SK-N-SH treated with all-trans-retinoic acid at 6 μM for 48 hours (cell line): ENCODE data around the gene PTCHD4.

Experiments used
- CREB5 ChIP-seq: fragments of 250-450 bp; sonication (Bioruptor Pico); IDR thresholded peaks from 2 replicates; pipeline ENCODE4 v1.5.1; 2020; ENCODE audit warnings: low read depth, mild to moderate bottlenecking, moderate library complexity
- CSDC2 ChIP-seq: fragments of 250-450 bp; sonication (Bioruptor Pico); IDR thresholded peaks from 2 replicates; pipeline ENCODE4 v1.5.0; 2020; ENCODE audit warnings: mild to moderate bottlenecking, moderate library complexity
- GLIS3 ChIP-seq: fragments of 250-450 bp; sonication (Bioruptor Pico); IDR thresholded peaks from 2 replicates; pipeline ENCODE4 v1.5.0; 2020; ENCODE audit warnings: mild to moderate bottlenecking, moderate library complexity
- OSR1 ChIP-seq: fragments of 250-450 bp; sonication (Bioruptor Pico); IDR thresholded peaks from 2 replicates; pipeline ENCODE4 v1.8.0; 2022; ENCODE audit warnings: moderate library complexity, mild to moderate bottlenecking, inconsistent platforms
- PATZ1 ChIP-seq: fragments of 250-450 bp; sonication (Bioruptor Pico); IDR thresholded peaks from 2 replicates; pipeline ENCODE4 v1.8.0; 2020; ENCODE audit warnings: mild to moderate bottlenecking, moderate library complexity, borderline replicate concordance
- RARB ChIP-seq: fragments of 250-450 bp; sonication (Bioruptor Pico); IDR thresholded peaks from 2 replicates; pipeline ENCODE4 v1.8.0; 2021; ENCODE audit warnings: mild to moderate bottlenecking, moderate library complexity
- TCF4 ChIP-seq: fragments of 250-450 bp; sonication (Bioruptor Pico); IDR thresholded peaks from 2 replicates; pipeline ENCODE4 v1.8.0; 2021; ENCODE audit warnings: mild to moderate bottlenecking, moderate library complexity, borderline replicate concordance
- TSHZ2 ChIP-seq: fragments of 250-450 bp; sonication (Bioruptor Pico); IDR thresholded peaks from 2 replicates; pipeline ENCODE4 v1.5.0; 2020; ENCODE audit warnings: mild to moderate bottlenecking, moderate library complexity
- ZC3H10 ChIP-seq: fragments of 250-450 bp; sonication (Bioruptor Pico); IDR thresholded peaks from 2 replicates; pipeline ENCODE4 v1.5.1; 2021; ENCODE audit warnings: mild to moderate bottlenecking, moderate library complexity
- ZFP30 ChIP-seq: fragments of 450-650 bp; formaldehyde crosslinking; IDR thresholded peaks from 2 replicates; pipeline ENCODE4 v1.5.0; 2022; ENCODE audit warnings: mild to moderate bottlenecking, moderate library complexity
- ZNF70 ChIP-seq: fragments of 450-650 bp; formaldehyde crosslinking; IDR thresholded peaks from 2 replicates; pipeline ENCODE4 v1.5.0; 2020; ENCODE audit warnings: mild to moderate bottlenecking, moderate library complexity

- TF ChIP-seq CSDC2 (CRISPR knock-in tag) (no peak), ZFP30 (CRISPR knock-in tag) (no peak), TCF4 (no peak), PATZ1 (no peak), OSR1 (CRISPR knock-in tag) (no peak), RARB (CRISPR knock-in tag) (no peak), TSHZ2 (CRISPR knock-in tag) (no peak), GLIS3 (CRISPR knock-in tag) (no peak), ZNF70 (CRISPR knock-in tag) (no peak), CREB5 (no peak), ZC3H10 (CRISPR knock-in tag) (no peak)
Observed at GRCh38 chr6:48151142-48151541, 40.1 kb upstream of the PTCHD4 start.
